AG09309 (cell line): ENCODE data around the gene STAG3.
"Not testable (repeated sequence)": the region's sequence is repeated elsewhere in the genome, so short reads cannot be mapped to it uniquely, and the experiment has no call there.

Experiments
- DNase-seq: peaks from one replicate; pipeline ENCODE4 v3.0.0-alpha.2; 2010; ENCODE audit warnings: low read depth
- H3K4me3 ChIP-seq: 2 replicates; pipeline ENCODE4 v1.5.1; 2011; ENCODE audit warnings: mild to moderate bottlenecking, low read depth, low read length, moderate library complexity; ENCODE audit not compliant: control insufficient read depth
- CTCF ChIP-seq: IDR thresholded peaks from 2 replicates; pipeline ENCODE4 v1.5.1; 2011; ENCODE audit warnings: mild to moderate bottlenecking, low read depth, low read length, inconsistent platforms; ENCODE audit not compliant: insufficient read depth, control insufficient read depth; ENCODE audit errors: missing control alignments

The STAG3 gene

GRCh38 chr7:100177045-100178001, at the start of gene STAG3, which contains the start of gene GPC2:
STAG3 (plus strand) TSS chr7:100177918; CDS start chr7:100180557, 2,639 bp downstream.
GPC2 (minus strand) TSS chr7:100177381; CDS start chr7:100177199, 182 bp downstream.
- DNase-seq = peak; percentile 76
- no peak for TF ChIP-seq CTCF
- H3K4me3 ChIP-seq = peak within 1 kb of the TSS; percentile 78

DNA sequence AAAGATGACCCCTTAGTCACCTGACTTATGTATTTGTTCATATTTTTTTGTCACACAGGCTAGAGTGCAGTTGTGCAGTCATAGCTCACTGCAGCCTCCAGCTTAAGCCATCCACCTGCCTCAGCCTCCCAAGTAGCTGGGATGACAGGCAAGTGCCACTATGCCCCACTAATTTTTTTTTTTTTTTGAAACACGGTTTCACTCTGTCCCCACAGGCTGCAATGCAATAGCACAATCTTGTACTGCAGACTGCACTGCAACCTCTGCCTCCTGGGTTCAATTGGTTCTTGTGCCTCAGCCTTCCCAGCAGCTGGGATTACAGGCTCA, 49.1 kb upstream of the STAG3 start:
- no peak for DNase-seq
- H3K4me3 ChIP-seq = no peak overlapping the region
- no peak for TF ChIP-seq CTCF

GRCh38 chr7:100130220-100130607, 47.5 kb upstream of the STAG3 start:
- not testable (repeated sequence) for H3K4me3 ChIP-seq, DNase-seq

GRCh38 chr7:100130608-100131453, 46.9 kb upstream of the STAG3 start:
- TF ChIP-seq CTCF = peak; percentile 84
- DNase-seq = no peak
- peak overlapping the region; percentile 25 for H3K4me3 ChIP-seq

- TF ChIP-seq CTCF = no peak
- no peak overlapping the region for H3K4me3 ChIP-seq
- DNase-seq = no peak
These were observed 45.6 kb upstream of the STAG3 start for GRCh38 chr7:100132126-100132525.

DNA sequence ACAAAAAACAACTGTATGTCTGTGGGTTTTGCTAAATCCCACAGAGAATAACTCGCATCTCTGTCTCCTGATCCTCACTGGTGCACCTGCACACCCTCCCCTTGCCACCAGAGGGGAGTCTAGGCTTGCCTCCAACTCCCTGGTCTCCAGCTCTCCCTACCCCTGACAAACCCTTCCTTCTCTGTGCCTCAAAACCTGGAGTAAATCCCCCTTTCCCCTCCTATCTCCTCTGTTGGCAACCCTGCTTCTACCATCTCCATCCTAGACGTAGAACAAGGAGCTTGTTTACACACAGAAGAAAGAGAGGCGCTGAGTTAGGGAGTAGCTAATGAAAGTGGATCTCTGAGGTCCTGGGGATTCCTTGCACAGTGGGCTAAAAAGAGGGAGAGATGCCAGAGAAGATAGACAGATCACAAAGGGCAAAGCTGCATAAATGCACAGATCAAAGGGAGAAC, 45.0 kb upstream of the STAG3 start:
- TF ChIP-seq CTCF = peak; percentile 94
- no peak overlapping the region for H3K4me3 ChIP-seq
- no peak for DNase-seq
